ENCODE data around the gene EMC10.
A peak's percentile ranks its signal among the peaks of the same experiment; 100 is the strongest.

EMC10 gene

GRCh38 chr19:50478901-50479715 is 2.8 kb downstream of the EMC10 start:
- DNase-seq (ENCODE audit: low spot score): no peak

- no peak for DNase-seq (ENCODE audit: low spot score)
These were observed 3.5 kb downstream of the EMC10 start for GRCh38 chr19:50479761-50480251.

- no peak for DNase-seq (ENCODE audit: low spot score)
These were observed 4.2 kb downstream of the EMC10 start for GRCh38 chr19:50480281-50481111.

GRCh38 chr19:50481351-50482149 is 5.2 kb downstream of the EMC10 start:
- no peak for DNase-seq (ENCODE audit: low spot score)

DNA sequence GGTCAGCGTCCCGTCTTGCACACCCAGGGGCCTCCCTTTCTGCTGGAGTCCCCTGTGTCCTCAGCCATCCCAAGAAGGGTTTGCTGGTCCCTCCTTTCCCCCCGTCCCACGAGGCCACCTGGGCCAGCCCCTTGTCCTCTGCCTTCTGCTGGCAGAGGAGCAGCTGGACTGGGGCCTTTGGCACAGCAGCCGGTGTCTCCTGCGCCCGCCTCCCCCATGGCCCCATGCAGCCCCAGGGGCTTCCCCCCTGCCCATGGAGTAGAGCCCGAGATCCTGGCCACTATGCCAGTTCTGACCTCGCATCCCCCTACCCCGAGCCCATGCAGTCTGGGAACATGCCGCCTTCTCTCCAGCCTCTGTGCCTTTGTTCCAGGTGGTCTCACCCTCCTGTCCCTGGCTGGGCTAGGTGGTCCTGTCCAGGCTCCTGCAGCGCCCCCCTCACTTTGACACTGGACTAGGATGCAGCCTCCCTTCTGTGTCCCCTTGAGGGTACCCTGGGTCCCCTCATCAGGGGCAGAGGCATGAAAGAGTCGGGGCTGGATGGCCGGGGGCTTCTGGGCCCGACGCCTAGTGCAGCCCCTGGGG is 6.1 kb downstream of the EMC10 start:
- DNase-seq (ENCODE audit: low spot score): no peak

DNA sequence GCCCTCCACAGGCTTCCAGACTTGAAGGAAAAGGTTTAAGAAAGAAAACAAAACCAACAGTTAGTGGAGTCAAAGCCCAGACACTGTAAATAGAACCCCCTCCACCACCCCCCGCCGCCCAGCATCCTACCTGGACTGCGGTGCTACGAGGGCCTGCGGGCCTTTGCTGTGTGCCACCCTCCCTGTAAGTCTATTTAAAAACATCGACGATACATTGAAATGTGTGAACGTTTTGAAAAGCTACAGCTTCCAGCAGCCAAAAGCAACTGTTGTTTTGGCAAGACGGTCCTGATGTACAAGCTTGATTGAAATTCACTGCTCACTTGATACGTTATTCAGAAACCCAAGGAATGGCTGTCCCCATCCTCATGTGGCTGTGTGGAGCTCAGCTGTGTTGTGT is 6.6 kb downstream of the EMC10 start:
- DNase-seq (ENCODE audit: low spot score): no peak

- DNase-seq (ENCODE audit: low spot score): no peak
These were observed 9.1 kb downstream of the EMC10 start for GRCh38 chr19:50485284-50485955.

GRCh38 chr19:50486823-50487515 is 10.7 kb downstream of the EMC10 start:
- DNase-seq (ENCODE audit: low spot score): peak; percentile 42

DNA sequence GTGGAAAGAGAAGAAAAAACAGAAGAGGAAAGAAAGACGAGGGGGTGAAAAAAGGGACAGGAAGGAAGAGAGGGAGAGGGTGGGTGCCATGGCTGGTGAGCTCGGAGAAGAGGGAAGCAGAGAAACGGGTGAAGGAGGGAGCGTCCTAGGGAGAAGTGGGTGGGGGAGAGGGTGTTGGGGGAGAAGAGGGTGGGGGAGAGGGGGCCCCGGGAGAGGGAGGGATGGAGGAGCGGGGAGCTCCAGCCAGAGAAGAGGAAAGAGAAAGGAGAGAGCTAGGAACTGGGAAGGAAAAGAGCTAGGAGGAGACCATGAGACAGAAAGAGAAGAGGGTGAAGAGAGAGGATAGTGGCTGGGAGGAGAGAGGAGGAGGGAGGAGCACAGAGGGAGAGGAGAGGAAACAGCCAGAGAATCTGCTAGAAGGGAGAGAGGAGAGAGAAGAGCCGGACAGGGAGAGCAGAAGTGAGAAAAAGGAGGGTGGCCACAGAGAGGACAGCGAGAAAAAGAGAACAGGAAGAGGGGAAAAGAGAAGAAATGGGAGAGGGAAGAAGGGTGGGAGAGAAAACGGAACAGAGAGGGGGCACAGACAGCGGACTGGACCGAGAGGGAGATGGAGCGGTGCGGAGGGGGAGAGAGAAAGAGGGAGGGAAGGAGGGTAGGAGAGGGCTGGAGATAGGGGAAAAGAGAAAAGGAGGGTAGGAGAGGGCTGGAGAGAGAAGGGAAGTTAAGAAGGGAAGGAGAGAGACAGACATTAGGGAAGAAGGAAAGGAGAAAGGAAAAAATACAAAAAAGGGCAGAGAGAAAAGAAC is 12.3 kb downstream of the EMC10 start:
- DNase-seq (ENCODE audit: low spot score): no peak

DNA sequence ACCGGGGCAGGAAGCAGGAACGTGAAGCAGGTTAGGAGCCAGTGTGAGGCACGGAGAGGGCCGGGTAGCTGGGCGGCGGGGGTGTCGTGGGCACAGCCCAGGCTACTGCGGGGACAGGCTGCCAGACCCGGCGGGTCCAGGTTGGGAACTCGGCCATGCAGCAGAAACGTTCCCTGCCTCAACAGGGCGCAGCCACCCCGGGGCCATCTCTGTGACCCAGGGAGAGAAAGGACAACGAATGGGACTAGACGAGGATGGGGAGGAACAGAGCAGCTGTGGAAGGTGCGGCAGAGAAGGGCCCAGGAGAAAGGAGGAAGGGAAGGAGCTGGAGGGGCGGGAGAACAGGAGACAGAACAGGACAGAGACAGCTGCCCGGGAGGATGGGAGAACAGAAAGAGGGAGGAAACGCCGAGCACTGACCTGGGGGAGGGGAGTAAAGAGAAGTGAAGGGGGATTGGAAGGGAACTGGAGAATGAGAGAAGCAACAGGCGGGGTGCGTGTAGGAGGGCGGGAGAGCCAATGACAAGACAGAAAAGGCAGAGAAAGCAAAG is 13.2 kb downstream of the EMC10 start:
- DNase-seq (ENCODE audit: low spot score): no peak

DNA sequence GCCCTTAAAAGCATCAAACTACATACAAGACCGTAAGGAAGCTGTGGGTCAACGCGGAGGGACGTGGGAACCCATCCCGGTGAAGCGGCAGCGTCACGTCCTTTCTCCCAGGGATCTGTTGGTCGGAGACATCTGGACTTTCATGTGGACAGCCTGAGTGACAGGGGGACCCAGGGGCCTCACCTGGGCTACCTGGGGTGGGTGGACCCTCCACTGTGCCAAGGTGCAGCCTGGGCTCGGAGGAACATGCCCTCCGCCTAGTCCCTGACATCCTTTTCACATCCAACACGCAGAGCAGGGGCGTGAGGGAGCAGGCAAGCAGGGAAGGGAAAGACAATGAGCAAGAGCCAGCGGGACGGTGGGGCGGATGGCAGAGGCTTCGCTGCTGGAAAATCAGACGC is 14.1 kb downstream of the EMC10 start:
- no peak for DNase-seq (ENCODE audit: low spot score)

DNA sequence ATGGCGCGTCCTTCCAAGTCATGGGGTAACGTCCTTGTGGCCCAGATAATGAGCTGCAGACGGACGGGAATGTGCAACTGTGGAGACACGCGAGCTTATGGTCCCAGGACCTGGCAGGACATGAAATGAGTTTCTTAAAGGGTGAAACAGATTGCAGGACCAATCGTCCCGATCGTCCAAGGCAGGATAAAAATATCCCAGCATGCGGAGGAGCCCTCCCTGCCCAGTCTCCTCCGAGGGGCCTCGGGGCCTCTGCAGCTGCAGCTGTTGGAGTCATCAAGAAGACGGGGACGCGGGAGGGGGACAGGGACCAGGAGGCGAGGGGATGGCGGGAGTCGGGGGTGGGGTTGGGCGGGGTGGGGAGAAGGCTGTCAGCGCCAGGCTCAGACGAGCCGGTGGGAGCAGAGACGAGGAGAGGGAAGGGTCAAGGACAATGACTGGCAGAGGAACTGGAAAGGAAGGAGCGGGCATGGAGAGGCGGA is 14.7 kb downstream of the EMC10 start:
- no peak for DNase-seq (ENCODE audit: low spot score)

- no peak for DNase-seq (ENCODE audit: low spot score)
These were observed 16.2 kb downstream of the EMC10 start for GRCh38 chr19:50492303-50493052.

- no peak for DNase-seq (ENCODE audit: low spot score)
These were observed 16.9 kb downstream of the EMC10 start for GRCh38 chr19:50493171-50493570.

- no peak for DNase-seq (ENCODE audit: low spot score)
These were observed 18.1 kb downstream of the EMC10 start for GRCh38 chr19:50494186-50495019.

- no peak for DNase-seq (ENCODE audit: low spot score)
These were observed 18.8 kb downstream of the EMC10 start for GRCh38 chr19:50495020-50495531.

Data from activated CD4-positive, alpha-beta T cell treated with anti-CD3 and anti-CD28 coated beads, Interleukin-2, Interleukin-4, amounts not matched to agents 100 ng/mL and 50 ng/mL, durations not matched to agents 16 hours and 8 hours (primary cell).